HG02588 (cell line): ENCODE measurements around the gene RABAC1.
"Not testable (repeated sequence)": the region's sequence is repeated elsewhere in the genome, so short reads cannot be mapped to it uniquely, and the experiment has no call there.

ENCODE experiments used
- ATAC-seq: cut with Tn5 transposase; IDR thresholded peaks from one replicate; pipeline ENCODE4 v1.9.1; 2021; ENCODE audit warnings: mild to moderate bottlenecking, moderate library complexity; ENCODE audit not compliant: unreplicated experiment

Gene RABAC1

GRCh38 chr19:41947091-41947490, 12.0 kb downstream of the RABAC1 start:
- ATAC-seq: no peak

- peak; percentile 71 for ATAC-seq
These were observed 13.9 kb downstream of the RABAC1 start for GRCh38 chr19:41945135-41945766.

- no peak for ATAC-seq
These were observed 14.8 kb downstream of the RABAC1 start for GRCh38 chr19:41944336-41944735.

- no peak for ATAC-seq
These were observed 17.5 kb downstream of the RABAC1 start for GRCh38 chr19:41941410-41942202.

GRCh38 chr19:41940731-41941409, 18.3 kb downstream of the RABAC1 start:
- no peak for ATAC-seq

- no peak for ATAC-seq
These were observed 19.0 kb downstream of the RABAC1 start for GRCh38 chr19:41939861-41940730.

GRCh38 chr19:41939209-41939608, 19.9 kb downstream of the RABAC1 start:
- not testable (repeated sequence) for ATAC-seq

- no peak for ATAC-seq
These were observed 21.3 kb downstream of the RABAC1 start for GRCh38 chr19:41937525-41938468.

GRCh38 chr19:41936961-41937360, 22.2 kb downstream of the RABAC1 start:
- no peak for ATAC-seq

- no peak for ATAC-seq
These were observed 22.7 kb downstream of the RABAC1 start for GRCh38 chr19:41936416-41936850.

GRCh38 chr19:41935760-41936415, 23.2 kb downstream of the RABAC1 start:
- no peak for ATAC-seq

- no peak for ATAC-seq
These were observed 24.2 kb downstream of the RABAC1 start for GRCh38 chr19:41934849-41935374.

- ATAC-seq: no peak
These were observed 25.3 kb downstream of the RABAC1 start for GRCh38 chr19:41933693-41934426.

GRCh38 chr19:41932720-41933332, 26.3 kb downstream of the RABAC1 start:
- ATAC-seq: no peak

- no peak for ATAC-seq
These were observed 26.8 kb downstream of the RABAC1 start for GRCh38 chr19:41932259-41932719.

- ATAC-seq: no peak
These were observed 28.1 kb downstream of the RABAC1 start for GRCh38 chr19:41930926-41931592.

GRCh38 chr19:41930322-41930722, 28.8 kb downstream of the RABAC1 start:
- no peak for ATAC-seq
